GM12874 (cell line): Measurements from ENCODE around the gene MYRFL.

Source experiments
- CTCF ChIP-seq: IDR thresholded peaks from 2 replicates; pipeline ENCODE4 v1.5.1; 2011; ENCODE audit warnings: low read depth, mild to moderate bottlenecking, control low read depth, low read length, moderate library complexity; ENCODE audit not compliant: insufficient read depth

Gene MYRFL

GRCh38 chr12:69901221-69901905, 76.3 kb downstream of the MYRFL start:
- TF ChIP-seq CTCF: no peak

- TF ChIP-seq CTCF: no peak
These were observed 78.5 kb downstream of the MYRFL start for GRCh38 chr12:69903548-69903947.

GRCh38 chr12:69904777-69905176, 79.8 kb downstream of the MYRFL start:
- no peak for TF ChIP-seq CTCF

GRCh38 chr12:69905801-69906200, 80.8 kb downstream of the MYRFL start:
- TF ChIP-seq CTCF: no peak

GRCh38 chr12:69906411-69907216, 81.6 kb downstream of the MYRFL start:
- no peak for TF ChIP-seq CTCF

- TF ChIP-seq CTCF: no peak
These were observed 83.2 kb downstream of the MYRFL start for GRCh38 chr12:69908203-69908602.

GRCh38 chr12:69910694-69911093, 85.7 kb downstream of the MYRFL start:
- no peak for TF ChIP-seq CTCF
